ENCODE measurements around the gene NF2. TPM values are rescaled to one million over a fixed set of nuclear protein-coding genes. Genes with fewer than 3 reads are reported as not detected.

Gene NF2
- total RNA-seq, 1 donor from 2014 or later, result 37.3 TPM

DNA sequence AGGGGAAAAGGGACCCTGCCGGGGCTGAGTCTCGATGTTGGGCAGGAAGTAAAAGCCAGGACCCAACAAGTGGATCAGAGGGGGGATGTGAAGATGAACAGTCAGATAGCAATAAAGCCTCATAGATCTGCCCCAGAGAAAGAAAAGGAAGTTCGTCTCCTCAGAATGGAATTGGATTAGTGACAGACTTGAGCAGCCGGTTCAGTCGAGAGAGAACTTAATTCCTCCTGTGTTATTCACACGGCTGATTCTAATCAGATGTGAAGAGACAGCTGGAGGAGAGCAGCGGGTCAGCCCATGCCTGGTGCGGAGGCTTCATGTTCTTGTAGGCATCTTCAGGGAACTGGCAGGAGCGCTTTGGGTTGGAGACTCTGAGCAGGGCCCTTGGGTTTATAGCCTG, 87.0 kb downstream of the NF2 start:
- peaks cover 19 to 44% of the 10 kb centered on the region in 2 donors for H3K36me3 ChIP-seq
- H3K9me3 ChIP-seq, result no peaks in the 10 kb centered on the region
- intact Hi-C loops (cut with DNase I), result loop anchor here (5.0 kb wide), 1 partner anchor 397 kb away; no protein-coding TSS in a partner anchor
- TF ChIP-seq CTCF (IDR thresholded peaks at IDR 0.05), result no peak
- no peak overlapping the region for H3K27ac ChIP-seq
- H3K27me3 ChIP-seq, result no peaks in the 10 kb centered on the region
- no peak overlapping the region for H3K4me3 ChIP-seq
- no peak for DNase-seq (ENCODE audit: low spot score in 2 of 2)
- H3K4me1 ChIP-seq, result no peaks in the 10 kb centered on the region

- peaks cover 24 to 44% of the 10 kb centered on the region in 2 donors for H3K36me3 ChIP-seq
- H3K4me1 ChIP-seq, result no peaks in the 10 kb centered on the region
- TF ChIP-seq CTCF (IDR thresholded peaks at IDR 0.05), result no peak
- H3K27ac ChIP-seq, result no peak overlapping the region
- no peaks in the 10 kb centered on the region for H3K27me3 ChIP-seq
- intact Hi-C loops (cut with DNase I), result loop anchor here (5.0 kb wide), 1 partner anchor 396 kb away; no protein-coding TSS in a partner anchor
- H3K9me3 ChIP-seq, result no peaks in the 10 kb centered on the region
- no peak for DNase-seq (ENCODE audit: low spot score in 2 of 2)
- no peak overlapping the region for H3K4me3 ChIP-seq
These were observed 88.3 kb downstream of the NF2 start for GRCh38 chr22:29691636-29692326.

GRCh38 chr22:29692327-29692640, 88.9 kb downstream of the NF2 start:
- no peak for TF ChIP-seq CTCF (IDR thresholded peaks at IDR 0.05)
- intact Hi-C loops (cut with DNase I), result loop anchor here (5.0 kb wide), 1 partner anchor 395 kb away; no protein-coding TSS in a partner anchor
- no peak for DNase-seq (ENCODE audit: low spot score in 2 of 2)
- H3K9me3 ChIP-seq, result no peaks in the 10 kb centered on the region
- no peaks in the 10 kb centered on the region for H3K4me1 ChIP-seq
- H3K27me3 ChIP-seq, result no peaks in the 10 kb centered on the region
- H3K27ac ChIP-seq, result no peak overlapping the region
- no peak overlapping the region for H3K4me3 ChIP-seq
- peaks cover 20 to 39% of the 10 kb centered on the region in 2 donors for H3K36me3 ChIP-seq

GRCh38 chr22:29693161-29693560, 89.7 kb downstream of the NF2 start:
- Histone ChIP-seq H3K27ac (no peak overlapping the region), H3K4me3 (no peak overlapping the region), H3K27me3 (no peaks in the 10 kb centered on the region), H3K9me3 (no peaks in the 10 kb centered on the region), H3K36me3 (peaks cover 16 to 38% of the 10 kb centered on the region in 2 donors), H3K4me1 (no peaks in the 10 kb centered on the region)
- DNase-seq (ENCODE audit: low spot score in 2 of 2), result no peak
- intact Hi-C loops (cut with DNase I), result loop anchor here (5.0 kb wide), 1 partner anchor 394 kb away; no protein-coding TSS in a partner anchor
- TF ChIP-seq CTCF (IDR thresholded peaks at IDR 0.05), result no peak

DNA sequence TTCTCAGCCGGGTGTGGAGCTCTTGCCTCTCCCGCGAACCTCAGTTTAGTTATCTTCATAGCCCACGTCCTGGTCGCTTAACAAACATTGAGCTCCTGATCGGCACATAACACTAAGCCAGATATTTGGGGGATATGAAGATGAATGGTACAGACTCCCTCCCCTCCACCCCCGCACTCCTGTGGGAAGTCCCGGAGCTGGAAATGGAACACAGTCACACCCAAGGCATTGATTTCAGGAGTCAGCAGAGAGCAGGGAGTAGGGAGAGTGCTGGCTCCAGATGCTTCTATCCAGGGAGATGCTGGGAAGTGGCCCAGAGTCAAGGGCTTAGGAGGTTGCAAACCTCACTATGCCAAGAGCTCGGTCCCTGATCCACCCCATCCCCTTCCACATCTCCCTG, 90.2 kb downstream of the NF2 start:
- intact Hi-C loops (cut with DNase I), result loop anchor here (5.0 kb wide), 1 partner anchor 394 kb away; no protein-coding TSS in a partner anchor
- Histone ChIP-seq H3K27ac (no peak overlapping the region), H3K4me1 (no peaks in the 10 kb centered on the region), H3K27me3 (no peaks in the 10 kb centered on the region), H3K9me3 (no peaks in the 10 kb centered on the region), H3K36me3 (peaks cover 16 to 38% of the 10 kb centered on the region in 2 donors), H3K4me3 (no peak overlapping the region)
- TF ChIP-seq CTCF (IDR thresholded peaks at IDR 0.05), result no peak
- DNase-seq (ENCODE audit: low spot score in 2 of 2), result no peak

Measured in ascending aorta (tissue), 2 donors.